Measurements from ENCODE around the gene GPR52.

DNA sequence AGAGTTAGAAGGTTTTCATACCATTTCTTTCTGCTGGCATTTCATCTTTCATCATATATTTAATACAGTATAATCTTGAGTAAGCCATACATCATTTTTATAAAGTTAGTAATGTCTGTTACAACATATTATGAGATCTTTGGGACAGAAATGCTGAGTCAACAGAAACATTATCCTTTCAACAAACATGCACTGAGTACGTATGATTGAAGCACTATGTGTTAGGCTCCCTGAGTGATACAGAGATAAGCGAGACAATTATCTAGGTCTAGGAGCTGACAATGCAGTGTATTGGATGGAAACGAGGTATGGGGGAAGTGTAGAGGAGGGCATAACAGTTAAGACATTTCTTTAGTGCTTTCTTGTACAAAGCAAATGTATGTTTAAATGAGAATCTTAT lies 19.7 kb upstream of the GPR52 start:
- no peak for TF ChIP-seq EZH2 (IDR thresholded peaks at IDR 0.05; ENCODE audit: borderline replicate concordance, insufficient read depth, low read length, poor library complexity, severe bottlenecking)
- TF ChIP-seq, protein P1, sequence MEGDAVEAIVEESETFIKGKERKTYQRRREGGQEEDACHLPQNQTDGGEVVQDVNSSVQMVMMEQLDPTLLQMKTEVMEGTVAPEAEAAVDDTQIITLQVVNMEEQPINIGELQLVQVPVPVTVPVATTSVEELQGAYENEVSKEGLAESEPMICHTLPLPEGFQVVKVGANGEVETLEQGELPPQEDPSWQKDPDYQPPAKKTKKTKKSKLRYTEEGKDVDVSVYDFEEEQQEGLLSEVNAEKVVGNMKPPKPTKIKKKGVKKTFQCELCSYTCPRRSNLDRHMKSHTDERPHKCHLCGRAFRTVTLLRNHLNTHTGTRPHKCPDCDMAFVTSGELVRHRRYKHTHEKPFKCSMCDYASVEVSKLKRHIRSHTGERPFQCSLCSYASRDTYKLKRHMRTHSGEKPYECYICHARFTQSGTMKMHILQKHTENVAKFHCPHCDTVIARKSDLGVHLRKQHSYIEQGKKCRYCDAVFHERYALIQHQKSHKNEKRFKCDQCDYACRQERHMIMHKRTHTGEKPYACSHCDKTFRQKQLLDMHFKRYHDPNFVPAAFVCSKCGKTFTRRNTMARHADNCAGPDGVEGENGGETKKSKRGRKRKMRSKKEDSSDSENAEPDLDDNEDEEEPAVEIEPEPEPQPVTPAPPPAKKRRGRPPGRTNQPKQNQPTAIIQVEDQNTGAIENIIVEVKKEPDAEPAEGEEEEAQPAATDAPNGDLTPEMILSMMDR (IDR thresholded peaks at IDR 0.05; ENCODE audit: poor library complexity, severe bottlenecking): no peak

Data from neural cell (in vitro differentiated cells).